HG02642 (cell line): ENCODE measurements around the gene FSIP2.

ENCODE experiments used
- ATAC-seq: cut with Tn5 transposase; IDR thresholded peaks from one replicate; pipeline ENCODE4 v1.9.1; 2021; ENCODE audit warnings: mild to moderate bottlenecking; ENCODE audit not compliant: unreplicated experiment, poor library complexity

Gene FSIP2

GRCh38 chr2:185875136-185875931 is 136.7 kb downstream of the FSIP2 start:
- ATAC-seq, result no peak

- ATAC-seq, result no peak
These were observed 137.6 kb downstream of the FSIP2 start for GRCh38 chr2:185876234-185876633.

GRCh38 chr2:185880396-185880795 is 141.8 kb downstream of the FSIP2 start:
- no peak for ATAC-seq
